Measurements from ENCODE around the gene FRMD8.
"Not testable (repeated sequence)": the region's sequence is repeated elsewhere in the genome, so short reads cannot be mapped to it uniquely, and the experiment has no call there.

Gene FRMD8

DNA sequence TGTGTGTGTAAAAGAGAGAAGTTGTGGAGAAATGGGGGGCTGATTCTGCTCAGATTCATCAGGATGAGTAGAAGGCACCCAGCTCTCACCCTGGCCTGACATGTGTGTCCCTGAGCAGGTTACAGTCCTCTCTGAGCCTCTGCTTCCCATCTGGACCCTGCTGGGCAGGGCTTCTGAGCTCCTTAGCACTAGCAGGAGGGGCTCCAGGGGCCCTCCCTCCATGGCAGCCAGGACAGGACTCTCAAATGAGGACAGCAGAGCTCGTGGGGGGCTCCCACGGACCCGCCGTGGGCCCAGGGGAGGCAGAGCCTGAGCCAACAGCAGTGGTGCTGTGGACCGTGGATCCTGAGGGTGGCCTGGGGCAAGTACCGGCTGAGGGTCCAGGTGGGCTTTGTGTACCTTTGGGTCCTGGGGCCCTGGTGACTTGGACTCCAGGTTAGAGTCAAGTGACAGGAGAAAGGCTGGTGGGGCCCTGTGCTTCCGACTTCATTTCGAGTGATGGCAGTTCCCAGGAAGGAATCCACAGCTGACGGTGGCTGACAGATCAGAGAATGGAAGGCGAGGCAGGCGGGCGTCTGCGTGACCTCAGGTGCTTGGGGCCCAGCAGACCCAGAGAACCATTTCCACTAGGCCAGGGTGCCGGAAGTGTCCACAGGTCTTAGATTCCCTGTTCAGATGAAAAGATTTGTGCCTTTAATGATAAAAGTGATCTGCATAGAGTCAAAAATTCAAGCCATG lies 58.0 kb downstream of the FRMD8 start:
- no peak for DNase-seq
- peaks cover 12% of the 10 kb centered on the region for H3K36me3 ChIP-seq (ENCODE audit: control insufficient read depth, insufficient read depth, low read length)
- H3K27ac ChIP-seq (ENCODE audit: insufficient read depth, low read length, poor library complexity, severe bottlenecking) = no peak overlapping the region
- H3K4me3 ChIP-seq (ENCODE audit: insufficient read depth, low read depth, low read length, poor library complexity, severe bottlenecking) = no peak overlapping the region
- H3K9me3 ChIP-seq (ENCODE audit: control insufficient read depth, low read length) = no peaks in the 10 kb centered on the region
- H3K4me1 ChIP-seq (ENCODE audit: control insufficient read depth, insufficient read depth, low read length, poor library complexity, severe bottlenecking) = peaks cover 10% of the 10 kb centered on the region
- H3K27me3 ChIP-seq (replicated peaks; ENCODE audit: control insufficient read depth, insufficient read depth, low read length, poor library complexity, severe bottlenecking) = no peaks in the 10 kb centered on the region

DNA sequence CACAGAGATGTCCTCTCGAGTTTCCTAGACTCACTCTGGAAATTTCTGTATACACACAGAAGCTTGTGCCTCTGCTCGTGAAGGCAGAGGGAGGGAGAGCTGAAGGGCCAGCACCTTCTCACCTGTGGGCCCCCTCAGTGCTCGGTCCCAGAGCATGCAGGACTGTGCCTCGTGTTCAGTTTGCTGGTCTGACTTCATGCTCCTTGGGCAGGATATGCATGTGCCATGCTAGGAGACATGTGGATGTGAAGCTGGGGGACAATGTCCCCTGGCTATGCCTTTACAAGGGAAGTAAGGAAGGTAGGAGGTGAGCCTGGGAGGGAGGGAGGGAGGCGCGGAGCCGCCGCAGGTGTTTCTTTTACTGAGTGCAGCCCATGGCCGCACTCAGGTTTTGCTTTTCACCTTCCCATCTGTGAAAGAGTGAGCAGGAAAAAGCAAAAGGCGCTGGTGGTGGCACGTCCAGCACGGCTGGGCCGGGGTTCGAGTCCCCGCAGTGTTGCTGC lies 58.7 kb downstream of the FRMD8 start:
- H3K4me3 ChIP-seq (ENCODE audit: insufficient read depth, low read depth, low read length, poor library complexity, severe bottlenecking) = no peak overlapping the region
- no peaks in the 10 kb centered on the region for H3K27me3 ChIP-seq (replicated peaks; ENCODE audit: control insufficient read depth, insufficient read depth, low read length, poor library complexity, severe bottlenecking)
- DNase-seq = no peak
- peaks cover 8% of the 10 kb centered on the region for H3K4me1 ChIP-seq (ENCODE audit: control insufficient read depth, insufficient read depth, low read length, poor library complexity, severe bottlenecking)
- no peak overlapping the region for H3K27ac ChIP-seq (ENCODE audit: insufficient read depth, low read length, poor library complexity, severe bottlenecking)
- H3K9me3 ChIP-seq (ENCODE audit: control insufficient read depth, low read length) = no peaks in the 10 kb centered on the region
- H3K36me3 ChIP-seq (ENCODE audit: control insufficient read depth, insufficient read depth, low read length) = peaks cover 12% of the 10 kb centered on the region

DNA sequence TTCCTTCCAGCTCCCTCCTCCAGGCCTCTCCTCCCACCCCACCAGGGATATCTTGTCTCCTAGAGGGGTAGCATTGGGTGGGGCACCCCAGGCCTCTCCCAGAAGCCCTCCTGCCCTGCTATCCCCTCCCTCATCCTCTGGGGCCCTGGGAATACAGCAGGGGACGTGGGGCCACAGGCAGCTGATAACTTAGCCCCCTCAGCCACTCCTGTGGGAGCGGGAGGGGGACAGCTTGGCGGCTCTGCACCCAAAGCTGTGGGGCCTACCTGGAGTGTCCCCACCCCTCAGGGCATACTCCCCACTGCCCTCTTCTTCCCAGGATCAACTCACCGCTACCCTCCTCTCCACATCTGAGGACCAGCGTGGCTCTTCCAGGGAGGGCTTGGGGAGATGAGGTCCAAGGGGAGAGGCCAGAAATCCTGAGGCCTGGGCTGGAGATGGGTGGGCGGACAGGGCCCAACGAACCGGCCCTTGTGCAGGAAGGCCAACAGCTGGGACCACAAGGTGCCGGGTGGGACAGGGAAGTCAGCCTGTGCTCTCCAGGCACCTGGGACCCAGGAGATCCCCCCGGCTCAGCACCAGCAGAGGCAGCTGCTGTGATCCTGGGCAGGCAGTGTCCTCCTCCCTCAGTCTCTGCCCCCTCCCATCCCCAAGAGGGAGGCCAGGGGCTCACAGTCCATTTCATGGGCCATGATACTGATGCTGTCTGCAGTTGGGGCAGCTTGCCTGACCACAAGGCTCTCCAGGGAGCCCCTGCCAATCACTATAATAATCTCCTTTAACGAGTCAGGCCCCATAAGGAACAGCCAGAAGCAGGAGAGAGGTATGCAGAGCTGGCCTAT lies 59.4 kb downstream of the FRMD8 start:
- peaks cover 12% of the 10 kb centered on the region for H3K36me3 ChIP-seq (ENCODE audit: control insufficient read depth, insufficient read depth, low read length)
- H3K4me3 ChIP-seq (ENCODE audit: insufficient read depth, low read depth, low read length, poor library complexity, severe bottlenecking) = no peak overlapping the region
- H3K27ac ChIP-seq (ENCODE audit: insufficient read depth, low read length, poor library complexity, severe bottlenecking) = no peak overlapping the region
- H3K4me1 ChIP-seq (ENCODE audit: control insufficient read depth, insufficient read depth, low read length, poor library complexity, severe bottlenecking) = peaks cover 8% of the 10 kb centered on the region
- H3K27me3 ChIP-seq (replicated peaks; ENCODE audit: control insufficient read depth, insufficient read depth, low read length, poor library complexity, severe bottlenecking) = no peaks in the 10 kb centered on the region
- no peak for DNase-seq
- no peaks in the 10 kb centered on the region for H3K9me3 ChIP-seq (ENCODE audit: control insufficient read depth, low read length)

DNA sequence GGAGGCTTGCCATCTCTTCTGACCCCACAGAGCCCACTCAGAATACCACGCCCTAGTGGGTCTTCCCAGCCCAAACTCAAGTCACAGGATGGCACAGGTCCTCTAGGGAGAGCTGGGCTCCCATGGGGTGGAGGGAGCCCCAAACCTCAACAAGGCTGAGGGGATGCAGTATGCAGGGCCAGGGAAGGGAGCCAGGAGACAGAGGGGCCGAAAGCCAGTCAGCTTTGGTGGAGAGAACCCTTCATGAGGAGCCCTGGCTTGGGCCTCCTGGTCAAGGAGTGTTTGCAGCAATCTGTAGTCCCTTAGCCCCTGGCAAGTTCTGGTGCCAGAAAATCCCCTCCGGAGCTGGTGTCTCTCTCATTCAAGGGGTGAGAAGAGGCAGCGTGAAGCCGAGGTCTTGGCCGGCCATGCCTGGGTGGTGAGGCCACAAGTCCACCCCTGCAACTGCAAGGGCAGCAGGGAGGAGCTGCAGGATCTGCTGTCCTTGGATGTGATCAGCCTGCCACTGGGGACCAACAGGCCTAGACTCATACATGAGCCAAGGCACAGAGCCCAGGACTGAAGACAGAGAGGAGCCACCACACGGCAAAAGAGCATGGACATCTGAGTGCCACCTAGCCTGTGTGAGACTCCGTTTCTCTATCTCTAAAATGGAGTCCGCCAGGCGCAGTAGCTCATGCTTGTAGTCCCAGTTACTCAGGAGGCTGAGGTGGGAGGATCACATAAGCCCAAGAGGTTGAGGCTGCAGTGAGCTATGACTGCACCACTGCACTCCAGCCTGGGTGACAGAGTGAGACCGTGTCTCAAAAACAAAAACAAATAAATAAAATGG lies 60.2 kb downstream of the FRMD8 start:
- Histone ChIP-seq H3K9me3 (ENCODE audit: control insufficient read depth, low read length) (no peaks in the 10 kb centered on the region), H3K36me3 (ENCODE audit: control insufficient read depth, insufficient read depth, low read length) (peaks cover 12% of the 10 kb centered on the region), H3K27me3 (replicated peaks; ENCODE audit: control insufficient read depth, insufficient read depth, low read length, poor library complexity, severe bottlenecking) (no peaks in the 10 kb centered on the region), H3K4me3 (ENCODE audit: insufficient read depth, low read depth, low read length, poor library complexity, severe bottlenecking) (no peak overlapping the region), H3K4me1 (ENCODE audit: control insufficient read depth, insufficient read depth, low read length, poor library complexity, severe bottlenecking) (peaks cover 5% of the 10 kb centered on the region), H3K27ac (ENCODE audit: insufficient read depth, low read length, poor library complexity, severe bottlenecking) (no peak overlapping the region)
- no peak for DNase-seq

DNA sequence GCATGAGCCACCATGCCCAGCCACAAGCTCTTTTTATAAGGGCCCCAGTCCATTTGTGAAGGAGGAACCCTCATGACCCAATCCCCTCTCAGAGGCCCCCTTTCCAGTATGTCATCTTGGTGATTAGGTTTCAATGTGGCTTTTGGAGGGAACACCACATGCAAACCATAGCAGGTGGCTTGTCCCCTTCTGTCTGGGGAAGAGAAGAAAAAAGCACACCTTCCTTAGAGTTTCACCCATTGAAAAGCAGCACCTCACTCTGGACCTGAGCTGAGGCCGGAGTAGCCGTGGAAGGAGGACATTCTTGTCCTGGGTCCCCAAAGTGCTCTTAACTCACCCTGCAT lies 61.6 kb downstream of the FRMD8 start:
- Histone ChIP-seq H3K4me3 (ENCODE audit: insufficient read depth, low read depth, low read length, poor library complexity, severe bottlenecking) (no peak overlapping the region), H3K27me3 (replicated peaks; ENCODE audit: control insufficient read depth, insufficient read depth, low read length, poor library complexity, severe bottlenecking) (no peaks in the 10 kb centered on the region), H3K9me3 (ENCODE audit: control insufficient read depth, low read length) (no peaks in the 10 kb centered on the region), H3K27ac (ENCODE audit: insufficient read depth, low read length, poor library complexity, severe bottlenecking) (no peak overlapping the region), H3K4me1 (ENCODE audit: control insufficient read depth, insufficient read depth, low read length, poor library complexity, severe bottlenecking) (no peaks in the 10 kb centered on the region), H3K36me3 (ENCODE audit: control insufficient read depth, insufficient read depth, low read length) (peaks cover 12% of the 10 kb centered on the region)
- DNase-seq = no peak

DNA sequence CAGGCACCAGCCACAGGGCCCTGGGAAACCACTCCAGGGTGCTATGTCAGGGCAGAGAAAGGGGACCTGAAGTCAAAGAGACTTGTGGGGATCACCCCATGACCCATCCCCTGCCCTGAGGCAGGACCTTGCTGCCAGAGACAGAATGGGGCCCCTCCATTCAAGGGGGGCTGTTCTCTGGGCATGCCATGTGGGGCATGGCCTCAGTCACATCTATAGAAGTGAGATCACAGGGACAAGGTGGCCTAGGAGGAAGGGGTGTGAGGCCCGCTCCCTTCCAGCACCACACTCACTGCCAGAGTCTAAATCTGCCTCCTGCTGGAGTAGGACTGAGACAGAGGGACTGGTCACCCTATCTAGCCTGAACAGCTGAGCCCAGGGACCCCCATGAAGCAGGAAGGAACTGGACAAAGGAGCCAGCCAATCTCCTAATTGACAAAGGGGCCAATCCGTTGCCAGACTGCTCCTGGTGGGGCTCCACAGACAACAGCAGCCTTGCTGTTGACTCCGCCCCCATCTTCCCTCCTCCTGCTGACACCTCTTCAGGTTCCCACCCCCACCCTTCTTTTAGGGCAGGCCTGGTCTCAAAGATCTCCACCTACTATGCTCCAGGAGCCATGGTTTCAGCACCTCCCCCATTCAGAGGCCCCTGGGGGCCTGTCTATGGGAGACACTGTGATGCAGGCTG lies 62.1 kb downstream of the FRMD8 start:
- Histone ChIP-seq H3K4me1 (ENCODE audit: control insufficient read depth, insufficient read depth, low read length, poor library complexity, severe bottlenecking) (no peaks in the 10 kb centered on the region), H3K27me3 (replicated peaks; ENCODE audit: control insufficient read depth, insufficient read depth, low read length, poor library complexity, severe bottlenecking) (no peaks in the 10 kb centered on the region), H3K36me3 (ENCODE audit: control insufficient read depth, insufficient read depth, low read length) (peaks cover 12% of the 10 kb centered on the region), H3K27ac (ENCODE audit: insufficient read depth, low read length, poor library complexity, severe bottlenecking) (no peak overlapping the region), H3K9me3 (ENCODE audit: control insufficient read depth, low read length) (no peaks in the 10 kb centered on the region), H3K4me3 (ENCODE audit: insufficient read depth, low read depth, low read length, poor library complexity, severe bottlenecking) (no peak overlapping the region)
- DNase-seq = no peak

DNA sequence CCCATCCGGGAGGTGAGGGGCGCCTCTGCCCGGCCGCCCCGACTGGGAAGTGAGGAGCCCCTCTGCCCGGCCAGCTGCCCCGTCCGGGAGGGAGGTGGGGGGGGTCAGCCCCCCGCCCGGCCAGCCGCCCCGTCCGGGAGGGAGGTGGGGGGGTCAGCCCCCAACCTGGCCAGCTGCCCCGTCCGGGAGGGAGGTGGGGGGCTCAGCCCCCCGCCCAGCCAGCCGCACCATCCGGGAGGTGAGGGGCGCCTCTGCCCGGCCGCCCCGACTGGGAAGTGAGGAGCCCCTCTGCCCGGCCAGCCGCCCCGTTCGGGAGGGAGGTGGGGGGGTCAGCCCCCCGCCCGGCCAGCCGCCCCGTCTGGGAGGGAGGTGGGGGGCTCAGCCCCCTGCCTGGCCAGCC lies 64.9 kb downstream of the FRMD8 start:
- not testable (repeated sequence) for DNase-seq; H3K9me3 ChIP-seq (ENCODE audit: control insufficient read depth, low read length); H3K27ac ChIP-seq (ENCODE audit: insufficient read depth, low read length, poor library complexity, severe bottlenecking); H3K36me3 ChIP-seq (ENCODE audit: control insufficient read depth, insufficient read depth, low read length); H3K27me3 ChIP-seq (replicated peaks; ENCODE audit: control insufficient read depth, insufficient read depth, low read length, poor library complexity, severe bottlenecking); H3K4me1 ChIP-seq (ENCODE audit: control insufficient read depth, insufficient read depth, low read length, poor library complexity, severe bottlenecking); H3K4me3 ChIP-seq (ENCODE audit: insufficient read depth, low read depth, low read length, poor library complexity, severe bottlenecking)

DNA sequence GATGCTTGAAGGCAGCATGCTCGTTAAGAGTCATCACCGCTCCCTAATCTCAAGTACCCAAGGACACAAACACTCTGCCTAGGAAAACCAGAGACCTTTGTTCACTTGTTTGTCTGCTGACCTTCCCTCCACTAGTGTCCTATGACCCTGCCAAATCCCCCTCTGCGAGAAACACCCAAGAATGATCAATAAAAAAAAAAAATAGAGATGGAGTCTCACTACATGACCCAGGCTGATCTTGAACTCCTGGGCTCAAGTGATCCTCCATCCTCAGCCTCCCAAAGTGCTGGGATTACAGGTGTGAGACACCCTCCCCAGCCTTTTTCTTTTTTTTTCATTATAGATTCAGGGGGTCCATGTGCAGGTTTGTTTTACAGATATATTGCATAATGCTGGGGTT lies 65.8 kb downstream of the FRMD8 start:
- H3K4me3 ChIP-seq (ENCODE audit: insufficient read depth, low read depth, low read length, poor library complexity, severe bottlenecking); H3K27ac ChIP-seq (ENCODE audit: insufficient read depth, low read length, poor library complexity, severe bottlenecking); H3K4me1 ChIP-seq (ENCODE audit: control insufficient read depth, insufficient read depth, low read length, poor library complexity, severe bottlenecking): not testable (repeated sequence)

DNA sequence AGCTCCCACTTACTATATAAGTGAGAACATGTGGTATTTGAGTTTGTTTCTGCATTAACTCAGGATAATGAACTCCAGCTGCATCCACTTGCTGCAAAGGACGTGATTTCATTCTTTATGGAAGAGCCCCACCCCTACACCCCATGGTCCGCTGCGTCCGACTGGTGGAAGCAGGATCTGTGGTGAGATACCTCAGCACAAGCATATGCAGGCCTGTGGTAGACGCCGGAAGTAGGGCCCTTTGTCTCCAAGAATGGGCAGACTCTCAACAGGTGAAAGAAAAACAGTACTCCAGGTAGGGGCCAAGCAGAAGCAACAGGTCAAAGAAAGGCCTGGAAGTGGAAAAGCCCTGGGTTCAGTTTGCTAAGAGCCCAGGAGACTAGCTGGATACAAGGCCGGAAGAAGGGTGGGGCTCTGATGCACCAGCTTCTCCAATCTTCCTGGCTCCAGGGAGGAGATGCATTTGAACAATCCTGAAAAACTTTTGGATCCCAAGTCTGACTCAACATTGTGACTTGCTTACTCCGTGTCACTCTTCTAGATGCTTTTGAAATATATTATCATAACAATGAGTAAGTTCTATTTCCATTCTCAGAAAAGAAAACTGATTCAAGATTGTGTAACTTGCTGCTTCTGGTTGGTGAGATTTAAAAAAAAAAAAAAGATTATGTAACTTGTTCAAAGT lies 66.5 kb downstream of the FRMD8 start:
- DNase-seq = no peak
- Histone ChIP-seq H3K4me3 (ENCODE audit: insufficient read depth, low read depth, low read length, poor library complexity, severe bottlenecking) (no peak overlapping the region), H3K27me3 (replicated peaks; ENCODE audit: control insufficient read depth, insufficient read depth, low read length, poor library complexity, severe bottlenecking) (no peaks in the 10 kb centered on the region), H3K36me3 (ENCODE audit: control insufficient read depth, insufficient read depth, low read length) (no peaks in the 10 kb centered on the region), H3K27ac (ENCODE audit: insufficient read depth, low read length, poor library complexity, severe bottlenecking) (no peak overlapping the region), H3K4me1 (ENCODE audit: control insufficient read depth, insufficient read depth, low read length, poor library complexity, severe bottlenecking) (peaks cover 4% of the 10 kb centered on the region), H3K9me3 (ENCODE audit: control insufficient read depth, low read length) (no peaks in the 10 kb centered on the region)

More for the DNA sequence above, 65.8 kb downstream of the FRMD8 start:
- not testable (repeated sequence) for DNase-seq; H3K9me3 ChIP-seq (ENCODE audit: control insufficient read depth, low read length); H3K36me3 ChIP-seq (ENCODE audit: control insufficient read depth, insufficient read depth, low read length); H3K27me3 ChIP-seq (replicated peaks; ENCODE audit: control insufficient read depth, insufficient read depth, low read length, poor library complexity, severe bottlenecking)

Measured in effector memory CD4-positive, alpha-beta T cell (primary cell).